ENCODE measurements around the gene MCAT. TPM values are rescaled to one million over a fixed set of nuclear protein-coding genes. Genes with fewer than 3 reads are reported as not detected.

MCAT gene
- total RNA-seq, 4 donors from 2014 or later: 20.2 to 44.4 (median 31.9) TPM

DNA sequence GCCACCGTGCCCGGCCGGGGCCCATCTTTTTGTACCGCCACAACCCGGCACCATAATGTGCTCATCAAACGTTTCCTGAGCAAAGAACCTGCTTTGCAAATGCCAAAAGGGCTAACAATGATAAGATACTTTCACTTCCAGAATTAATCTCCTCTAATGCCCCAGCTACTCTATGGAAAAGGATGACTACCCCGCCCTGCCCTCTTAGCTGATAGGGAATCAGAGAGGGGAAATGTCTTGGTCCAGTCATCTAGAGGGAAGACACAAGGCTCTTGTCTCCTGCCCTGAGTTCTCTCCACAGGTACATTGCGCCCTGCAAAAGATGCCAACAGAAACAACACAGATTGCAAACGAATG, 54.6 kb downstream of the MCAT start:
- DNase-seq (ENCODE audit: low spot score in 2 of 2): no peak
- 53 to 63% methylated on average over 9 of the region's 9 CpGs for WGBS, 2 donors
- Histone ChIP-seq H3K4me1 (peaks cover 0 to 14% (median 5%) of the 10 kb centered on the region in 4 donors), H3K36me3 (peaks cover 0 to 9% (median 0%) of the 10 kb centered on the region in 3 donors), H3K4me3 (peak overlapping the region; percentile 52 to 90 (median 68)), H3K27me3 (no peaks in the 10 kb centered on the region), H3K9me3 (no peaks in the 10 kb centered on the region), H3K27ac (peak overlapping the region in 2 of 4 donors; percentile 22 to 79)
- no peak for TF ChIP-seq CTCF (IDR thresholded peaks at IDR 0.05)
- no peak for TF ChIP-seq EP300 (IDR thresholded peaks at IDR 0.05)
- no peak for TF ChIP-seq POLR2A (IDR thresholded peaks at IDR 0.05)

- 83 to 84% methylated on average over 19 of the region's 19 CpGs for WGBS, 2 donors
- H3K4me1 ChIP-seq: peaks cover 0 to 14% (median 5%) of the 10 kb centered on the region in 4 donors
- no peaks in the 10 kb centered on the region for H3K27me3 ChIP-seq
- peaks cover 0 to 9% (median 0%) of the 10 kb centered on the region in 3 donors for H3K36me3 ChIP-seq
- no peak for DNase-seq (ENCODE audit: low spot score in 2 of 2)
- H3K9me3 ChIP-seq: no peaks in the 10 kb centered on the region
- TF ChIP-seq POLR2A (IDR thresholded peaks at IDR 0.05): no peak
- TF ChIP-seq EP300 (IDR thresholded peaks at IDR 0.05): no peak
- TF ChIP-seq CTCF (IDR thresholded peaks at IDR 0.05): no peak
- no peak overlapping the region for H3K4me3 ChIP-seq
- H3K27ac ChIP-seq: no peak overlapping the region
Observed at GRCh38 chr22:43085658-43086606, 57.3 kb downstream of the MCAT start.

Other genes starting within 250 kb of the MCAT start
- 10 to 100 TPM; 45.9 to 78.2 (median 59.0) TPM for gene PACSIN2, start 128.2 kb downstream of the MCAT start, total RNA-seq
- gene TTLL1, start 54.0 kb downstream of the MCAT start, total RNA-seq: 1 to 10 TPM; 1.6 to 9.8 (median 7.3) TPM
- not detected for gene BIK, start 32.6 kb downstream of the MCAT start, total RNA-seq
- 100 to 1,000 TPM; 399 to 538 (median 485) TPM for gene TSPO, start 8.2 kb upstream of the MCAT start, total RNA-seq
- 10 to 100 TPM; 38.5 to 50.4 (median 41.9) TPM for gene TTLL12, start 43.7 kb upstream of the MCAT start, total RNA-seq
- gene SCUBE1, start 200.0 kb upstream of the MCAT start, total RNA-seq: 100 to 1,000 TPM in 2 of 4 donors, 10 to 100 TPM in 2; 81.3 to 214 (median 141) TPM

All from tibial nerve (tissue), 4 donors.